SU-DHL-6 (cell line): ENCODE results near the gene MBNL1.

Experiments
- H2AFZ ChIP-seq: fragments of 200-600 bp; sonication (generic); 2 replicates; pipeline ENCODE4 v1.6.1; 2014; ENCODE audit warnings: low read depth, mild to moderate bottlenecking, moderate library complexity, mixed read lengths, antibody characterized with exemption, low read length; ENCODE audit not compliant: severe bottlenecking
- H3F3A ChIP-seq: fragments of 200-600 bp; shearing (Covaris generic); 2 replicates; pipeline ENCODE4 v1.6.0; 2016; ENCODE audit warnings: antibody characterized with exemption, mild to moderate bottlenecking; ENCODE audit not compliant: insufficient read depth
- H3K27ac ChIP-seq: fragments of 200-600 bp; sonication (generic); 2 replicates; pipeline ENCODE4 v1.5.1; 2016; ENCODE audit warnings: low read depth, mild to moderate bottlenecking, low read length, moderate library complexity, mixed read lengths
- H3K27me3 ChIP-seq: fragments of 200-600 bp; sonication (generic), shearing (Covaris generic); 2 replicates; pipeline ENCODE4 v1.6.0; 2014; ENCODE audit warnings: mild to moderate bottlenecking, low read length
- H3K36me3 ChIP-seq: fragments of 200-600 bp; sonication (generic); 2 replicates; pipeline ENCODE4 v1.6.1; 2014; ENCODE audit warnings: mild to moderate bottlenecking, low read length, mixed read lengths
- H3K4me2 ChIP-seq: fragments of 300-600, 200-600 bp; shearing (Covaris generic), sonication (generic); 2 replicates; pipeline ENCODE4 v1.6.0; 2014; ENCODE audit warnings: low read length, low read depth, mild to moderate bottlenecking; ENCODE audit not compliant: poor library complexity, severe bottlenecking
- H3K4me3 ChIP-seq: fragments of 200-600 bp; sonication (generic); 2 replicates; pipeline ENCODE4 v1.5.1; 2014; ENCODE audit warnings: antibody characterized with exemption, low read length, mild to moderate bottlenecking, mixed read lengths; ENCODE audit not compliant: insufficient read depth, poor library complexity, severe bottlenecking
- H3K79me2 ChIP-seq: fragments of 200-600 bp; sonication (generic); 2 replicates; pipeline ENCODE4 v1.6.1; 2014; ENCODE audit warnings: mild to moderate bottlenecking, low read length, moderate library complexity; ENCODE audit not compliant: insufficient read depth
- H3K9ac ChIP-seq: fragments of 200-600 bp; sonication (generic); 2 replicates; pipeline ENCODE4 v1.7.0; 2014; ENCODE audit warnings: mild to moderate bottlenecking, low read length
- H3K9me2 ChIP-seq: fragments of 200-600 bp; sonication (generic); replicated peaks from 2 replicates; pipeline ENCODE4 v1.6.1; 2014; ENCODE audit warnings: low read length; ENCODE audit not compliant: insufficient read depth
- H3K9me3 ChIP-seq: fragments of 200-600 bp; sonication (generic); 2 replicates; pipeline ENCODE4 v1.6.1; 2014; ENCODE audit warnings: low read length, mixed read lengths; ENCODE audit not compliant: insufficient read depth
- H4K20me1 ChIP-seq: fragments of 200-600 bp; sonication (generic); 2 replicates; pipeline ENCODE4 v1.6.1; 2014; ENCODE audit warnings: low read depth, mild to moderate bottlenecking, antibody characterized with exemption, low read length, moderate library complexity, mixed read lengths
- EZH2phosphoT487 ChIP-seq: fragments of 200-600 bp; sonication (generic), shearing (Covaris generic); conservative IDR thresholded peaks from 2 replicates; pipeline ENCODE4 v1.6.1; 2018; ENCODE audit warnings: mild to moderate bottlenecking, antibody characterized with exemption, low read length, moderate library complexity, mixed read lengths
- TF ChIP-seq, protein P1 (sequence below): fragments of 200-600 bp; sonication (generic); IDR thresholded peaks from one replicate; pipeline ENCODE4 v1.5.1; 2017; ENCODE audit warnings: antibody characterized with exemption, mild to moderate bottlenecking, low read length, moderate library complexity; ENCODE audit not compliant: insufficient read depth, poor library complexity, severe bottlenecking

Gene MBNL1

DNA sequence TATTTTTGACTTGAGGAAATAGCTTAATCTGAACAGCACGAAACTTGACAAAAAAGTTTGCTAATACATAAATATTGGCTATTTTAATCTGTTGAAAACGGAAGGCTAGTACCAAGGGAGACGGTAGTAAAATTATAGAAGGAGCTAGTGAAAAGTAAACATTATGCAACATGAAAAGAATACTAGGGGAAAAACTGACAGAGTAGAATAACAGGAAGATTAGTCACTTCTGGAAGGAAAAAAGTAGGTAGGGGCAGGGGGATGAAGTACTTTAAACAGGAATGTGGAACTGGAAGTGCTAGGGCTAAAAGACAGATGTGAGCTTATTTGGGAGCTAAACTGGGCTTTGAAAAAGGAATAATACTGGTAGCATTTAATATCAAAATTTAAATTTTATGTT is 60.1 kb downstream of the MBNL1 start:
- Histone ChIP-seq H4K20me1 (peaks cover 52% of the 10 kb centered on the region), H2AFZ (no peak overlapping the region), H3F3A (peaks cover 16% of the 10 kb centered on the region; the same call in 1 of the 2 replicates), H3K9me2 (no peaks in the 10 kb centered on the region), H3K4me2 (no peak overlapping the region), H3K27me3 (no peaks in the 10 kb centered on the region), H3K9ac (no peak overlapping the region), H3K36me3 (peaks cover 24% of the 10 kb centered on the region), H3K4me3 (no peak overlapping the region), H3K27ac (no peak overlapping the region), H3K9me3 (no peaks in the 10 kb centered on the region), H3K79me2 (peaks cover 98% of the 10 kb centered on the region)
- no peak for TF ChIP-seq EZH2phosphoT487
- TF ChIP-seq, protein P1, sequence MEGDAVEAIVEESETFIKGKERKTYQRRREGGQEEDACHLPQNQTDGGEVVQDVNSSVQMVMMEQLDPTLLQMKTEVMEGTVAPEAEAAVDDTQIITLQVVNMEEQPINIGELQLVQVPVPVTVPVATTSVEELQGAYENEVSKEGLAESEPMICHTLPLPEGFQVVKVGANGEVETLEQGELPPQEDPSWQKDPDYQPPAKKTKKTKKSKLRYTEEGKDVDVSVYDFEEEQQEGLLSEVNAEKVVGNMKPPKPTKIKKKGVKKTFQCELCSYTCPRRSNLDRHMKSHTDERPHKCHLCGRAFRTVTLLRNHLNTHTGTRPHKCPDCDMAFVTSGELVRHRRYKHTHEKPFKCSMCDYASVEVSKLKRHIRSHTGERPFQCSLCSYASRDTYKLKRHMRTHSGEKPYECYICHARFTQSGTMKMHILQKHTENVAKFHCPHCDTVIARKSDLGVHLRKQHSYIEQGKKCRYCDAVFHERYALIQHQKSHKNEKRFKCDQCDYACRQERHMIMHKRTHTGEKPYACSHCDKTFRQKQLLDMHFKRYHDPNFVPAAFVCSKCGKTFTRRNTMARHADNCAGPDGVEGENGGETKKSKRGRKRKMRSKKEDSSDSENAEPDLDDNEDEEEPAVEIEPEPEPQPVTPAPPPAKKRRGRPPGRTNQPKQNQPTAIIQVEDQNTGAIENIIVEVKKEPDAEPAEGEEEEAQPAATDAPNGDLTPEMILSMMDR: no peak

- Histone ChIP-seq H3K27ac (no peak overlapping the region), H2AFZ (no peak overlapping the region)
- TF ChIP-seq, protein P1: no peak
- no peak for TF ChIP-seq EZH2phosphoT487
Measured at GRCh38 chr3:152330559-152330958, 61.8 kb downstream of the MBNL1 start.

GRCh38 chr3:152331018-152331541 is 62.4 kb downstream of the MBNL1 start:
- Histone ChIP-seq H3K9me2 (no peaks in the 10 kb centered on the region), H3K4me3 (no peak overlapping the region), H3K27ac (no peak overlapping the region), H4K20me1 (peaks cover 45% of the 10 kb centered on the region), H3K27me3 (no peaks in the 10 kb centered on the region), H3K9me3 (no peaks in the 10 kb centered on the region), H3F3A (peaks cover 19% of the 10 kb centered on the region; the same call in 1 of the 2 replicates), H3K79me2 (peaks cover 99% of the 10 kb centered on the region), H2AFZ (no peak overlapping the region), H3K9ac (no peak overlapping the region), H3K36me3 (peaks cover 29% of the 10 kb centered on the region), H3K4me2 (no peak overlapping the region)
- no peak for TF ChIP-seq EZH2phosphoT487
- TF ChIP-seq, protein P1: no peak

More at GRCh38 chr3:152330559-152330958, 61.8 kb downstream of the MBNL1 start:
- Histone ChIP-seq H3K9me3 (no peaks in the 10 kb centered on the region), H3K36me3 (peaks cover 29% of the 10 kb centered on the region), H3K4me2 (no peak overlapping the region), H3K9ac (no peak overlapping the region), H3F3A (peaks cover 19% of the 10 kb centered on the region; the same call in 1 of the 2 replicates), H3K4me3 (no peak overlapping the region), H3K79me2 (peaks cover 99% of the 10 kb centered on the region), H3K27me3 (no peaks in the 10 kb centered on the region), H3K9me2 (no peaks in the 10 kb centered on the region), H4K20me1 (peaks cover 49% of the 10 kb centered on the region)
